Measurements from ENCODE around the gene BBS12. TPM values are rescaled to one million over a fixed set of nuclear protein-coding genes. Genes with fewer than 3 reads are reported as not detected.

BBS12 gene
- total and polyA plus RNA-seq, 2 donors (not counting 3 experiments of a cell fraction or from before 2014, with no cell fraction given): 0.91 to 2.3 TPM

GRCh38 chr4:122722256-122722655 is 10.2 kb upstream of the BBS12 start:
- no peak overlapping the region for H3K27ac ChIP-seq (ENCODE audit: insufficient read depth, low read depth, low read length)
- no peaks in the 10 kb centered on the region for H3K9me1 ChIP-seq (replicated peaks; ENCODE audit: control insufficient read depth, extremely low read depth, insufficient read depth, low read length)
- no peaks in the 10 kb centered on the region for H3K36me3 ChIP-seq (ENCODE audit: control insufficient read depth in 2 of 2, extremely low read depth in 1 of 2, insufficient read depth in 2 of 2, low read length in 2 of 2)
- peaks cover 8% of the 10 kb centered on the region for H3K4me1 ChIP-seq (ENCODE audit: control insufficient read depth, extremely low read depth, insufficient read depth, low read length)
- no peak overlapping the region for H3K4me3 ChIP-seq (replicated peaks in 1 of 3; ENCODE audit: insufficient read depth in 1 of 3, low read depth in 1 of 3, low read length in 3 of 3)
- no peaks in the 10 kb centered on the region for H3K9me3 ChIP-seq (replicated peaks; ENCODE audit: control insufficient read depth, insufficient read depth, low read length)
- H2AFZ ChIP-seq (ENCODE audit: low read depth, low read length): no peak overlapping the region
- BruUV-seq (replicated peaks): no TSS peak
- FAIRE-seq: no peak
- ChIA-PET CTCF (interaction anchor here (1.5 kb wide), 1 partner anchor 17 kb away, joined by 3 read pairs; no protein-coding TSS in a partner anchor), POLR2A (no interaction called here)
- H3K27me3 ChIP-seq (ENCODE audit: control insufficient read depth in 2 of 2, insufficient read depth in 2 of 2, low read length in 2 of 2): peaks cover 0 to 4% of the 10 kb centered on the region in 2 experiments
- TF ChIP-seq GATA2 (IDR thresholded peaks at IDR 0.05; ENCODE audit: insufficient read depth, insufficient read length, low read depth, low read length): no peak
- no peak for TF ChIP-seq MAX (IDR thresholded peaks at IDR 0.05; ENCODE audit: insufficient read depth, insufficient read length)
- no peak for TF ChIP-seq FOS (IDR thresholded peaks at IDR 0.05; ENCODE audit: borderline replicate concordance, insufficient read depth, low read length)
- TF ChIP-seq EZH2 (IDR thresholded peaks at IDR 0.05; ENCODE audit: borderline replicate concordance, low read depth, low read length, severe bottlenecking): no peak
- no peak for TF ChIP-seq JUN (IDR thresholded peaks at IDR 0.05; ENCODE audit: borderline replicate concordance, insufficient read depth, insufficient read length, low read depth)
- TF ChIP-seq POLR2AphosphoS5 (IDR thresholded peaks at IDR 0.05; ENCODE audit: insufficient read depth, low read depth, low read length): no peak
- TF ChIP-seq POLR2A (IDR thresholded peaks at IDR 0.05; ENCODE audit: low read depth, low read length): no peak
- TF ChIP-seq CTCF (IDR thresholded peaks at IDR 0.05; ENCODE audit: extremely low read depth in 1 of 2, insufficient read depth in 1 of 2, low read depth in 1 of 2, low read length in 2 of 2): no peak
- no peak for TF ChIP-seq MYC (IDR thresholded peaks at IDR 0.05; ENCODE audit: low read depth, low read length)
- intact Hi-C loops (cut with micrococcal nuclease): no loop called here
- DNase-seq (ENCODE audit: low read depth, low spot score): no peak
- H4K20me1 ChIP-seq (replicated peaks; ENCODE audit: control insufficient read depth, extremely low read depth, insufficient read depth, low read length): no peaks in the 10 kb centered on the region
- no peak overlapping the region for H3K9ac ChIP-seq (replicated peaks; ENCODE audit: extremely low read depth, insufficient read depth, low read length)
- H3K4me2 ChIP-seq (ENCODE audit: insufficient read depth, low read length): no peak overlapping the region
- no peaks in the 10 kb centered on the region for H3K79me2 ChIP-seq (ENCODE audit: control insufficient read depth, insufficient read depth, low read length)
- dilution Hi-C loops (cut with MboI; ENCODE audit: extremely low pct_ligation_motif_present, low sequenced_read_pairs): no loop called here

Measured in endothelial cell of umbilical vein (primary cell).